ENCODE measurements around the gene GALM.
A peak's percentile ranks its signal among the peaks of the same experiment; 100 is the strongest.

Gene GALM

DNA sequence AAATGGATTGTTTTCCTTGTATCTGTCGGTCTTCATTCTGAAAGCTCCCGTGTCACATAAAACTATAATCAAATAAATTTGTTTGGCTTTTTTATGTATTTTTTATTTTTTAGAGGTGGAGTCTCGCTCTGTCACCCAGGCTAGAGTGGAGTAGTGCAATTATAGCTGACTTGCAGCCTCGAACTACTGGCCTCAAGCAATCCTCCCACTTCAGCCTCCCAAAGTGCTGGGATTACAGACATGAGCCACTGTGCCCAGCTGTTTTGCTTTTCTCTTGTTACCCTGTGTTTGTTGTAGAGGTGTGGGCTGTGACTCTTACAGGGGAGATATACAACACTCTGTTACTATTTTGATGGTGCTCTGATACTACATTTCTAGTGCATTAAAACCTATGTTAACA, 2.2 kb downstream of the GALM start:
- Histone ChIP-seq H3K4ac (ENCODE audit: low read depth, low read length) (no peak overlapping the region), H3K56ac (ENCODE audit: low read length) (no peak overlapping the region), H3K27ac (ENCODE audit: low read depth, low read length) (no peak overlapping the region), H3K79me2 (ENCODE audit: control insufficient read depth, insufficient read depth, low read length) (no peaks in the 10 kb centered on the region), H3K23ac (ENCODE audit: low read length) (no peak overlapping the region), H3K79me1 (ENCODE audit: low read length) (peaks cover 4% of the 10 kb centered on the region), H3K36me3 (ENCODE audit: control insufficient read depth, insufficient read depth, low read length) (no peaks in the 10 kb centered on the region), H2BK5ac (ENCODE audit: low read length) (no peak overlapping the region), H2BK15ac (replicated peaks; ENCODE audit: low read depth) (no peak overlapping the region), H4K5ac (ENCODE audit: low read length) (no peak overlapping the region), H3K4me1 (ENCODE audit: control insufficient read depth, low read depth, low read length) (peaks cover 10% of the 10 kb centered on the region), H3K18ac (ENCODE audit: low read length) (no peak overlapping the region), H3K4me3 (ENCODE audit: low read length) (no peak overlapping the region), H2BK120ac (ENCODE audit: low read depth, low read length) (no peak overlapping the region), H3K4me2 (ENCODE audit: low read length) (no peak overlapping the region), H3K27me3 (ENCODE audit: insufficient read depth, low read length, poor library complexity) (no peaks in the 10 kb centered on the region), H4K8ac (ENCODE audit: low read depth, low read length) (no peak overlapping the region), H3K9ac (ENCODE audit: low read length) (no peak overlapping the region), H2AK5ac (ENCODE audit: low read length) (no peak overlapping the region)
- DNase-seq: no peak
- WGBS (ENCODE audit: extremely low coverage, insufficient coverage, low lambda C conversion rate): no CpG with 5 or more reads among the region's 4 CpGs

DNA sequence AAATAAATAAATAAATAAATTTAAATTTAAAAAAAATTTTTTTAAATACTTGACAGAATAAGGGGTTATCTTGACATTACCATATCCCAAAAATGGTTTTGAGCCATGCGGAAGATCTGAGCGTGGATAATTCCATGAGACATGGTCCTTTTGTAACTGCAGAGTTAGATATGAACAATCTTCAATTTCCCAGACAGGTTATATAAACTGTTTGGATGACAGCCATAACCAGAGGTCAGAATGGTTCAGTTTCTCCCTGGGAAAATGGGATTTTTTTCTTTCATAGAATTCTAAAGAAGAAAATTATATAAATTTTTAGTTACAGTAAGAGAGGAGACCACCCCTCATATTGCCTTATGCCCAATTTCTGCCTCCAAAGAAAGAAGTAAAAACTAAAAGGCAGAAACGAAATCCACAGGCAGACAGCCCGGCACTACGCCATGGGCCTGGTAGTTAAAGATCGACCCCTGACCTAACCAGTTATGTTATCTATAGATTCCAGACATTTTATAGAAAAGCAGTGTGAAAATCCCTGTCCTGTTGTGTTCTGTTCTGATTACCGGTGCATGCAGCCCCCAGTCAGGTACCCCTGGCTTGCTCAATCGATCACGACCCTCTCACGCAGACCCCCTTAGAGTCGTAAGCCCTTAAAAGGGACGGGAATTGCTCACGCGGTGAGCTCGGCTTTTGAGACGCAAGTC, 3.0 kb downstream of the GALM start:
- WGBS (ENCODE audit: extremely low coverage, insufficient coverage, low lambda C conversion rate): no CpG with 5 or more reads among the region's 16 CpGs
- H2BK5ac ChIP-seq (ENCODE audit: low read length): no peak overlapping the region
- H4K5ac ChIP-seq (ENCODE audit: low read length): no peak overlapping the region
- H3K4me2 ChIP-seq (ENCODE audit: low read length): no peak overlapping the region
- no peak overlapping the region for H3K27ac ChIP-seq (ENCODE audit: low read depth, low read length)
- H2BK120ac ChIP-seq (ENCODE audit: low read depth, low read length): no peak overlapping the region
- no peak overlapping the region for H2BK15ac ChIP-seq (replicated peaks; ENCODE audit: low read depth)
- no peak overlapping the region for H2AK5ac ChIP-seq (ENCODE audit: low read length)
- no peak overlapping the region for H3K18ac ChIP-seq (ENCODE audit: low read length)
- no peaks in the 10 kb centered on the region for H3K27me3 ChIP-seq (ENCODE audit: insufficient read depth, low read length, poor library complexity)
- H3K4me3 ChIP-seq (ENCODE audit: low read length): no peak overlapping the region
- no peaks in the 10 kb centered on the region for H3K79me2 ChIP-seq (ENCODE audit: control insufficient read depth, insufficient read depth, low read length)
- H3K4ac ChIP-seq (ENCODE audit: low read depth, low read length): no peak overlapping the region
- DNase-seq: no peak
- no peak overlapping the region for H3K9ac ChIP-seq (ENCODE audit: low read length)
- no peaks in the 10 kb centered on the region for H3K36me3 ChIP-seq (ENCODE audit: control insufficient read depth, insufficient read depth, low read length)
- H3K23ac ChIP-seq (ENCODE audit: low read length): no peak overlapping the region
- H3K4me1 ChIP-seq (ENCODE audit: control insufficient read depth, low read depth, low read length): peaks cover 8% of the 10 kb centered on the region
- no peak overlapping the region for H4K8ac ChIP-seq (ENCODE audit: low read depth, low read length)
- H3K79me1 ChIP-seq (ENCODE audit: low read length): peaks cover 4% of the 10 kb centered on the region
- no peak overlapping the region for H3K56ac ChIP-seq (ENCODE audit: low read length)

DNA sequence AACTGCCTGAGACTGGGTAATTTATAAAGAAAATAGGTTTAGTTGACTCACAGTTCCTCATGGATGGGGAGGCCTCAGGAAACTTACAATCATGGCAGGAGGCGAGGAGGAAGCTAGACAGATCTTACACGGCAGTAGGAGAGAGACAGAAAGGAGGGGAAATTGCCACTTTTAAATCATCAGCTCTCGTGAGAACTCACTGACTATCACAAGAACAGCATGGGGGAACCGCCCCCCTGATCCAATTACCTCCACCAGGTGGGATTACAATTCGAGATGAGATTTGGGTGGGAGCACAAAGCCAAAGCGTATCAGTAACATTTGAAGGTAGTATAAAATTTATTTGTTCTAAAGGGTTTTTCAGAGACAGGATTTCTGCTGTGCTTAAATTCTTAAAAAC, 5.4 kb downstream of the GALM start:
- Histone ChIP-seq H3K4me3 (ENCODE audit: low read length) (no peak overlapping the region), H2BK15ac (replicated peaks; ENCODE audit: low read depth) (no peak overlapping the region), H3K36me3 (ENCODE audit: control insufficient read depth, insufficient read depth, low read length) (no peaks in the 10 kb centered on the region), H3K4me1 (ENCODE audit: control insufficient read depth, low read depth, low read length) (peaks cover 4% of the 10 kb centered on the region), H3K4ac (ENCODE audit: low read depth, low read length) (no peak overlapping the region), H3K4me2 (ENCODE audit: low read length) (no peak overlapping the region), H3K27ac (ENCODE audit: low read depth, low read length) (no peak overlapping the region), H3K56ac (ENCODE audit: low read length) (peak overlapping the region; percentile 47), H4K5ac (ENCODE audit: low read length) (no peak overlapping the region), H3K23ac (ENCODE audit: low read length) (no peak overlapping the region), H3K79me2 (ENCODE audit: control insufficient read depth, insufficient read depth, low read length) (no peaks in the 10 kb centered on the region), H3K9ac (ENCODE audit: low read length) (no peak overlapping the region), H3K79me1 (ENCODE audit: low read length) (peaks cover 4% of the 10 kb centered on the region), H2AK5ac (ENCODE audit: low read length) (no peak overlapping the region), H3K18ac (ENCODE audit: low read length) (no peak overlapping the region), H2BK120ac (ENCODE audit: low read depth, low read length) (no peak overlapping the region), H4K8ac (ENCODE audit: low read depth, low read length) (no peak overlapping the region), H3K27me3 (ENCODE audit: insufficient read depth, low read length, poor library complexity) (no peaks in the 10 kb centered on the region), H2BK5ac (ENCODE audit: low read length) (no peak overlapping the region)
- no CpG with 5 or more reads among the region's 6 CpGs for WGBS (ENCODE audit: extremely low coverage, insufficient coverage, low lambda C conversion rate)
- peak; percentile 51 for DNase-seq

DNA sequence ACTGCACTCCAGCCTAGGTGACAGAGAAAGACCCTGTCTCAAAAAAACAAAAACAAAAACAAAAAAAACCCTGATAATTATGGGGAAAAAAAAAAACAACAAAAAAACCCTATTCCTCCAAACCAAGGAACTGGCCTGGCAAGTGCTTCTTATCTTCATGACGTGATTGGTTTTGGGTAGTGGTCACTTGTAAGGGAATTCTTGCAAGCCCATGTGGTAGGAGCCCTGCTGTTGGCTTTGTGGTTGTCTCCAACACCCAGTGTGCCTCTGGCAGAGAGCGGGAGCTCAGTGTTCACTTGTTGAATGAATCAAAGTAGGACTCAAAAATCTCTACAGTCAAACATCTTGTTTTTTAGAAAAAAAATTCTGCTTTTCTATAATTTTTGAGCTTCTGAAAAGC, 6.0 kb downstream of the GALM start:
- H3K18ac ChIP-seq (ENCODE audit: low read length): no peak overlapping the region
- H2BK15ac ChIP-seq (replicated peaks; ENCODE audit: low read depth): no peak overlapping the region
- no peak overlapping the region for H3K9ac ChIP-seq (ENCODE audit: low read length)
- no peak overlapping the region for H3K4me3 ChIP-seq (ENCODE audit: low read length)
- H2BK120ac ChIP-seq (ENCODE audit: low read depth, low read length): no peak overlapping the region
- peaks cover 3% of the 10 kb centered on the region for H3K4me1 ChIP-seq (ENCODE audit: control insufficient read depth, low read depth, low read length)
- no peak overlapping the region for H3K27ac ChIP-seq (ENCODE audit: low read depth, low read length)
- H3K36me3 ChIP-seq (ENCODE audit: control insufficient read depth, insufficient read depth, low read length): no peaks in the 10 kb centered on the region
- no peak overlapping the region for H3K23ac ChIP-seq (ENCODE audit: low read length)
- no peak overlapping the region for H4K8ac ChIP-seq (ENCODE audit: low read depth, low read length)
- no CpG with 5 or more reads among the region's 2 CpGs for WGBS (ENCODE audit: extremely low coverage, insufficient coverage, low lambda C conversion rate)
- H2BK5ac ChIP-seq (ENCODE audit: low read length): no peak overlapping the region
- H3K56ac ChIP-seq (ENCODE audit: low read length): no peak overlapping the region
- H3K79me1 ChIP-seq (ENCODE audit: low read length): peaks cover 4% of the 10 kb centered on the region
- no peaks in the 10 kb centered on the region for H3K79me2 ChIP-seq (ENCODE audit: control insufficient read depth, insufficient read depth, low read length)
- no peak overlapping the region for H4K5ac ChIP-seq (ENCODE audit: low read length)
- H3K27me3 ChIP-seq (ENCODE audit: insufficient read depth, low read length, poor library complexity): no peaks in the 10 kb centered on the region
- H3K4me2 ChIP-seq (ENCODE audit: low read length): no peak overlapping the region
- H3K4ac ChIP-seq (ENCODE audit: low read depth, low read length): no peak overlapping the region
- no peak overlapping the region for H2AK5ac ChIP-seq (ENCODE audit: low read length)
- peak; percentile 56 for DNase-seq

DNA sequence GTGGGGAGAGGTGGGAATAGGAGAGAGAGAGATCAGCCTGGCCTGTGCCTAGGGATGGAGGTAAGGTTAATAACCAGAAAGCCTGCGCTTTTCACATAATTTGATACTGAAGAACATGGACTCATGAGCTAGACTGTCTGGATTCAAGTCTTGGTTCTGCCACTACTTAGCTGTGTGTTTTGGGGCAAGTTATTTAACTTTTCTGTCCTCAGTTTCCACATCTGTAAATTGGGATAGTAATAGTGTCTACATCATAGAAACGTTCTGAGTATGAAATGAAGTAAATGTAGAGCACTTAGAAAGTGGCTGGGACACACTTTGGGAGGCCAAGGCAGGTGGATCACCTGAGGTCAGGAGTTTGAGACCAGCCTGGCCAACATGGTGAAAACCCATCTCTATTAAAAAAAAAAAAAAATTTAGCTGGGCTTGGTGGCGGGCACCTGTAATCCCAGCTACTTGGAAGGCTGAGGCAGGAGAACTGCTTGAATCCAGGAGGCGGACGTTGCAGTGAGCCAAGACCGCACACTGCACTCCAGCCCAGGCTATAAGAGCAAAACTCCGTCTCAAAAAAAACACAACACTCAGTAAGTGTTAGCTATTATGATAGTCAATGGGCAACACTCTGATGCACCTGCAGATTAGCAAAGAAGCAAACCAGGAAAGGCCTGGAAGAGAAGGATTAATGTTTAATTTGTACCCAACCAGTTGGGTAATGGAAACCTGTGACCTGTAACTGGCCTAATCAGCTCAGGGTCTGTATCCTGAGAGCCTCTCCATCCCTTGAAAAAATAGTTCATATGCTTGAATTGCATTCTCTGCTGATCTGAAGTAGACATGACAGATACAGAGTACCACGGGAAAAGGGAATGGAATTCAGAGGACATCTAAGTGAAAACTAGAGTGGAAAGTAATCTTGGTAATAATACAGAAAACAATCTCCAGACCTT, 6.8 kb downstream of the GALM start:
- Histone ChIP-seq H3K23ac (ENCODE audit: low read length) (no peak overlapping the region), H3K4me1 (ENCODE audit: control insufficient read depth, low read depth, low read length) (peaks cover 2% of the 10 kb centered on the region), H3K9ac (ENCODE audit: low read length) (no peak overlapping the region), H4K8ac (ENCODE audit: low read depth, low read length) (no peak overlapping the region), H2BK120ac (ENCODE audit: low read depth, low read length) (no peak overlapping the region), H3K27ac (ENCODE audit: low read depth, low read length) (no peak overlapping the region), H2BK15ac (replicated peaks; ENCODE audit: low read depth) (no peak overlapping the region), H2BK5ac (ENCODE audit: low read length) (no peak overlapping the region), H3K4me3 (ENCODE audit: low read length) (no peak overlapping the region), H2AK5ac (ENCODE audit: low read length) (no peak overlapping the region), H3K4ac (ENCODE audit: low read depth, low read length) (no peak overlapping the region), H3K79me2 (ENCODE audit: control insufficient read depth, insufficient read depth, low read length) (no peaks in the 10 kb centered on the region), H3K4me2 (ENCODE audit: low read length) (no peak overlapping the region), H4K5ac (ENCODE audit: low read length) (peak overlapping the region; percentile 24), H3K27me3 (ENCODE audit: insufficient read depth, low read length, poor library complexity) (no peaks in the 10 kb centered on the region), H3K18ac (ENCODE audit: low read length) (no peak overlapping the region), H3K36me3 (ENCODE audit: control insufficient read depth, insufficient read depth, low read length) (no peaks in the 10 kb centered on the region), H3K79me1 (ENCODE audit: low read length) (peaks cover 4% of the 10 kb centered on the region), H3K56ac (ENCODE audit: low read length) (no peak overlapping the region)
- no CpG with 5 or more reads among the region's 8 CpGs for WGBS (ENCODE audit: extremely low coverage, insufficient coverage, low lambda C conversion rate)
- no peak for DNase-seq
